ENCODE results near the gene GPR55. TPM values are rescaled to one million over a fixed set of nuclear protein-coding genes. Genes with fewer than 3 reads are reported as not detected.

Gene GPR55
- total RNA-seq, 1 donor from 2014 or later, result not detected

- no peak for TF ChIP-seq CTCF (IDR thresholded peaks at IDR 0.05)
- Mint-ChIP-seq H3K4me1 (ENCODE audit: low read depth) (peaks cover 8% of the 10 kb centered on the region), H3K36me3 (ENCODE audit: low read depth) (no peaks in the 10 kb centered on the region), H3K4me3 (ENCODE audit: unreplicated experiment) (no peak overlapping the region), H3K9me3 (ENCODE audit: low read depth) (peaks cover 12% of the 10 kb centered on the region), H3K27me3 (ENCODE audit: low read depth) (peaks cover 16% of the 10 kb centered on the region), H3K27ac (ENCODE audit: unreplicated experiment) (no peak overlapping the region)
- no peak for DNase-seq (ENCODE audit: low spot score)
Observed at GRCh38 chr2:230935130-230935430, 10.0 kb upstream of the GPR55 start.

GRCh38 chr2:230934231-230935129 is 9.4 kb upstream of the GPR55 start:
- Mint-ChIP-seq H3K4me1 (ENCODE audit: low read depth) (peaks cover 8% of the 10 kb centered on the region), H3K4me3 (ENCODE audit: unreplicated experiment) (no peak overlapping the region), H3K36me3 (ENCODE audit: low read depth) (no peaks in the 10 kb centered on the region), H3K27ac (ENCODE audit: unreplicated experiment) (no peak overlapping the region), H3K27me3 (ENCODE audit: low read depth) (peaks cover 16% of the 10 kb centered on the region), H3K9me3 (ENCODE audit: low read depth) (peaks cover 12% of the 10 kb centered on the region)
- no peak for TF ChIP-seq CTCF (IDR thresholded peaks at IDR 0.05)
- DNase-seq (ENCODE audit: low spot score), result no peak

GRCh38 chr2:230933521-230934180 is 8.6 kb upstream of the GPR55 start:
- no peak overlapping the region for H3K27ac Mint-ChIP-seq (ENCODE audit: unreplicated experiment)
- H3K4me1 Mint-ChIP-seq (ENCODE audit: low read depth), result peaks cover 8% of the 10 kb centered on the region
- H3K27me3 Mint-ChIP-seq (ENCODE audit: low read depth), result peaks cover 16% of the 10 kb centered on the region
- peaks cover 12% of the 10 kb centered on the region for H3K9me3 Mint-ChIP-seq (ENCODE audit: low read depth)
- no peak overlapping the region for H3K4me3 Mint-ChIP-seq (ENCODE audit: unreplicated experiment)
- TF ChIP-seq CTCF (IDR thresholded peaks at IDR 0.05), result no peak
- no peaks in the 10 kb centered on the region for H3K36me3 Mint-ChIP-seq (ENCODE audit: low read depth)
- peak; percentile 68 for DNase-seq (ENCODE audit: low spot score)

GRCh38 chr2:230932556-230933511 is 7.8 kb upstream of the GPR55 start:
- H3K4me3 Mint-ChIP-seq (ENCODE audit: unreplicated experiment), result no peak overlapping the region
- DNase-seq (ENCODE audit: low spot score), result peak; percentile 73
- no peaks in the 10 kb centered on the region for H3K36me3 Mint-ChIP-seq (ENCODE audit: low read depth)
- H3K4me1 Mint-ChIP-seq (ENCODE audit: low read depth), result peaks cover 8% of the 10 kb centered on the region
- no peak overlapping the region for H3K27ac Mint-ChIP-seq (ENCODE audit: unreplicated experiment)
- no peak for TF ChIP-seq CTCF (IDR thresholded peaks at IDR 0.05)
- H3K27me3 Mint-ChIP-seq (ENCODE audit: low read depth), result peaks cover 16% of the 10 kb centered on the region
- peaks cover 12% of the 10 kb centered on the region for H3K9me3 Mint-ChIP-seq (ENCODE audit: low read depth)
